Measurements from ENCODE around the gene KYAT1. TPM values are rescaled to one million over a fixed set of nuclear protein-coding genes. Genes with fewer than 3 reads are reported as not detected.

KYAT1 gene
- total and polyA plus RNA-seq, 2 of the 8 experiments (the other 6 are each of a cell fraction or from before 2014, with no cell fraction given), result 30.4 to 42.2 TPM

GRCh38 chr9:128792134-128792533 is 89.6 kb downstream of the KYAT1 start:
- CTCF ChIA-PET (ENCODE audit: partially characterized antibody), result interaction anchor here (0.6 to 2.6 kb wide), 4 partner anchors 15 to 60 kb away, joined by 3 to 10 read pairs (median 5); no protein-coding TSS in a partner anchor
- WGBS, 2 experiments (ENCODE audit: extremely low coverage in 1 of 2, insufficient coverage in 1 of 2, insufficient read length in 1 of 2, insufficient replicate concordance in 2 of 2, low coverage in 1 of 2, low lambda C conversion rate in 2 of 2, missing lambda C conversion rate in 1 of 2), result 90% methylated on average over 9 of the region's 9 CpGs; no CpG with 5 or more reads in 1 of the 2 experiments
- no peak for TF ChIP-seq SP2 (IDR thresholded peaks at IDR 0.05; ENCODE audit: low read length)
- TF ChIP-seq GTF2F1 (IDR thresholded peaks at IDR 0.05; ENCODE audit: borderline replicate concordance, low read depth, low read length), result no peak
- TF ChIP-seq CBX8 (IDR thresholded peaks at IDR 0.05; ENCODE audit: borderline replicate concordance, low read depth, low read length), result no peak
- no peak for TF ChIP-seq CHD2 (IDR thresholded peaks at IDR 0.05; ENCODE audit: low read length)
- TF ChIP-seq MAFK (IDR thresholded peaks at IDR 0.05; ENCODE audit: low read depth, low read length), result no peak
- TF ChIP-seq SP1 (IDR thresholded peaks at IDR 0.05; ENCODE audit: low read depth, low read length), result no peak
- no peak for TF ChIP-seq SP4 (IDR thresholded peaks at IDR 0.05; ENCODE audit: low read length)
- TF ChIP-seq TAF1 (IDR thresholded peaks at IDR 0.05; ENCODE audit: low read depth, low read length), result no peak
- no peak for TF ChIP-seq PHF8 (conservative IDR thresholded peaks at IDR 0.05; ENCODE audit: low read depth, low read length)
- no peak for TF ChIP-seq CHD1 (IDR thresholded peaks at IDR 0.05; ENCODE audit: low read depth, low read length)
- no peak for TF ChIP-seq CEBPB (IDR thresholded peaks at IDR 0.05; ENCODE audit: low read depth, low read length)
- TF ChIP-seq NANOG (IDR thresholded peaks at IDR 0.05; ENCODE audit: insufficient read depth, low read depth, low read length, poor library complexity, severe bottlenecking), result no peak
- TF ChIP-seq, protein P1, sequence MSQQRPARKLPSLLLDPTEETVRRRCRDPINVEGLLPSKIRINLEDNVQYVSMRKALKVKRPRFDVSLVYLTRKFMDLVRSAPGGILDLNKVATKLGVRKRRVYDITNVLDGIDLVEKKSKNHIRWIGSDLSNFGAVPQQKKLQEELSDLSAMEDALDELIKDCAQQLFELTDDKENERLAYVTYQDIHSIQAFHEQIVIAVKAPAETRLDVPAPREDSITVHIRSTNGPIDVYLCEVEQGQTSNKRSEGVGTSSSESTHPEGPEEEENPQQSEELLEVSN (IDR thresholded peaks at IDR 0.05), result no peak
- TF ChIP-seq RXRA (IDR thresholded peaks at IDR 0.05; ENCODE audit: insufficient read depth, low read depth, low read length), result no peak

More at GRCh38 chr9:128792134-128792533, 89.6 kb downstream of the KYAT1 start:
- H2AK5ac ChIP-seq (ENCODE audit: low read depth, low read length), result no peak overlapping the region
- no peak for FAIRE-seq
- no peak overlapping the region for H2AFZ ChIP-seq (ENCODE audit: low read length)
- no peak overlapping the region for H2BK5ac ChIP-seq (ENCODE audit: low read depth, low read length)
- peaks cover 0 to 7% of the 10 kb centered on the region in 2 experiments; a peak in 1 of 4 replicates for H3K79me2 ChIP-seq (ENCODE audit: control insufficient read depth in 1 of 2, insufficient read depth in 2 of 2, low read length in 2 of 2)
- no peaks in the 10 kb centered on the region; the same call in 1 of the 2 replicates for H3K79me1 ChIP-seq (ENCODE audit: low read depth, low read length)
- H2BK20ac ChIP-seq (ENCODE audit: low read length), result no peak overlapping the region
- no peak overlapping the region for H3K4ac ChIP-seq (replicated peaks; ENCODE audit: insufficient read length, low read depth, low read length)
- no peak overlapping the region for H3K18ac ChIP-seq (ENCODE audit: extremely low read depth, low read length)
- no peak overlapping the region for H3K9ac ChIP-seq (replicated peaks in 1 of 4; ENCODE audit: extremely low read depth in 1 of 4, low read depth in 3 of 4, low read length in 3 of 4)
- H2BK15ac ChIP-seq (ENCODE audit: low read length), result no peak overlapping the region
- no peak overlapping the region for H4K91ac ChIP-seq (replicated peaks; ENCODE audit: insufficient read length, low read length)
- no peaks in the 10 kb centered on the region for H3K9me3 ChIP-seq (ENCODE audit: insufficient read depth in 2 of 2, low read depth in 1 of 2, low read length in 1 of 2)
- H3K56ac ChIP-seq (replicated peaks; ENCODE audit: insufficient read length, low read depth, low read length), result no peak overlapping the region
- peaks cover 0 to 2% (median 0%) of the 10 kb centered on the region in 4 experiments; a peak in 1 of 7 replicates for H3K4me1 ChIP-seq (replicated peaks in 1 of 4; ENCODE audit: control insufficient read depth in 3 of 4, insufficient read depth in 4 of 4, low read length in 3 of 4)
- H2BK12ac ChIP-seq (ENCODE audit: low read depth, low read length), result no peak overlapping the region
- peaks cover 0 to 1% of the 10 kb centered on the region in 2 experiments for H4K20me1 ChIP-seq (replicated peaks in 1 of 2; ENCODE audit: control insufficient read depth in 1 of 2, insufficient read depth in 2 of 2, low read length in 2 of 2)
- DNase-seq (ENCODE audit: low read depth in 1 of 2, low spot score in 2 of 2), result no peak
- H4K8ac ChIP-seq (ENCODE audit: extremely low read depth, insufficient read depth, low read length), result no peak overlapping the region
- H3K23me2 ChIP-seq (ENCODE audit: low read depth, low read length), result peaks cover 5% of the 10 kb centered on the region; the same call in 1 of the 2 replicates
- no peak overlapping the region for H4K5ac ChIP-seq (ENCODE audit: insufficient read length, low read depth, low read length)
- H3K27ac ChIP-seq (ENCODE audit: low read depth, low read length), result no peak overlapping the region
- H3K4me3 ChIP-seq (ENCODE audit: extremely low read depth in 1 of 4, insufficient read depth in 2 of 4, low read depth in 3 of 4, low read length in 4 of 4), result no peak overlapping the region
- no peak overlapping the region for H2BK120ac ChIP-seq (replicated peaks; ENCODE audit: low read depth, low read length)
- H3K14ac ChIP-seq (ENCODE audit: insufficient read length), result no peak overlapping the region
- H3K36me3 ChIP-seq (ENCODE audit: control insufficient read depth in 2 of 4, insufficient read depth in 4 of 4, low read length in 3 of 4), result peaks cover 5 to 16% (median 9%) of the 10 kb centered on the region in 4 experiments; a peak in 6 of 8 replicates
- POLR2A ChIA-PET (ENCODE audit: partially characterized antibody), result interaction anchor here (0.7 to 4.8 kb wide), 4 partner anchors 27 to 144 kb away, joined by 3 to 21 read pairs (median 4); partner anchors contain the start of gene ENDOG
- H3K27me3 ChIP-seq (replicated peaks in 1 of 4; ENCODE audit: control insufficient read depth in 3 of 4, extremely low read depth in 1 of 4, insufficient read depth in 3 of 4, low read length in 3 of 4), result no peaks in the 10 kb centered on the region
- H3K4me2 ChIP-seq (ENCODE audit: insufficient read depth in 1 of 2, low read depth in 2 of 2, low read length in 2 of 2), result no peak overlapping the region
- no peak overlapping the region for H3K23ac ChIP-seq (ENCODE audit: insufficient read length)

Measured in H1 (cell line).